HepG2 (cell line): ENCODE results near the gene OTOP3. TPM values are rescaled to one million over a fixed set of nuclear protein-coding genes. Genes with fewer than 3 reads are reported as not detected.

Experiments
- DNMT3B ChIP-seq: conservative IDR thresholded peaks from 2 replicates; pipeline ENCODE4 v1.6.1; 2016; ENCODE audit warnings: missing biosample characterization, control low read depth
- GATAD1 ChIP-seq: IDR thresholded peaks from 2 replicates; pipeline ENCODE4 v1.6.1; 2016; ENCODE audit warnings: missing genetic modification reagents, missing compliant biosample characterization
- HNRNPH1 ChIP-seq: fragments of 200-400 bp; formaldehyde crosslinking; optimal IDR thresholded peaks from 2 replicates; pipeline ENCODE3; 2017; ENCODE audit warnings: mild to moderate bottlenecking, low read depth, low read length
- JUN ChIP-seq: sonication (generic); formaldehyde crosslinking; IDR thresholded peaks from 2 replicates; pipeline ENCODE4 v1.4.0; 2020; ENCODE audit warnings: mild to moderate bottlenecking, missing genetic modification reagents
- MED13 ChIP-seq: sonication (generic); formaldehyde crosslinking; IDR thresholded peaks from 2 replicates; pipeline ENCODE4 v1.5.0; 2020; ENCODE audit warnings: missing genetic modification reagents
- SOX6 ChIP-seq, 2 experiments: fragments of 450-650 bp in 1 of 2; sonication (generic) in 1 of 2; formaldehyde crosslinking in 1 of 2; IDR thresholded peaks; 2 replicates each; pipeline versions ENCODE4 v1.4.0 to v1.6.1; 2017 to 2020; ENCODE audit warnings: antibody characterized with exemption in 1 of 2, mild to moderate bottlenecking in 1 of 2, missing genetic modification reagents in 1 of 2
- ZEB1 ChIP-seq: IDR thresholded peaks from 2 replicates; pipeline ENCODE4 v1.6.1; 2012; ENCODE audit warnings: mild to moderate bottlenecking, low read depth, inconsistent platforms; ENCODE audit not compliant: insufficient replicate concordance
- ZNF138 ChIP-seq: sonication (generic); formaldehyde crosslinking; IDR thresholded peaks from 2 replicates; pipeline ENCODE4 v1.5.0; 2020; ENCODE audit warnings: mild to moderate bottlenecking, low read depth, missing genetic modification reagents
- ZNF224 ChIP-seq: sonication (generic); formaldehyde crosslinking; IDR thresholded peaks from 2 replicates; pipeline ENCODE4 v1.5.0; 2020; ENCODE audit warnings: mild to moderate bottlenecking, missing genetic modification reagents
- ZNF33A ChIP-seq: sonication (generic); formaldehyde crosslinking; IDR thresholded peaks from 2 replicates; pipeline ENCODE4 v1.5.1; 2020; ENCODE audit warnings: missing genetic modification reagents, mild to moderate bottlenecking, moderate library complexity, borderline replicate concordance
- ZNF350 ChIP-seq: sonication (generic); formaldehyde crosslinking; IDR thresholded peaks from 2 replicates; pipeline ENCODE4 v1.4.0; 2020; ENCODE audit warnings: mild to moderate bottlenecking, low read depth, missing genetic modification reagents, borderline replicate concordance
- ZNF543 ChIP-seq: sonication (generic); formaldehyde crosslinking; IDR thresholded peaks from 2 replicates; pipeline ENCODE4 v1.4.0; 2020; ENCODE audit warnings: mild to moderate bottlenecking, missing genetic modification reagents
- ZNF746 ChIP-seq: sonication (generic); formaldehyde crosslinking; IDR thresholded peaks from 2 replicates; pipeline ENCODE4 v1.8.0; 2022; ENCODE audit warnings: mild to moderate bottlenecking, missing genetic modification reagents
- ZNF75D ChIP-seq: sonication (generic); formaldehyde crosslinking; IDR thresholded peaks from 2 replicates; pipeline ENCODE4 v1.8.1; 2023; ENCODE audit warnings: missing genetic modification reagents, mild to moderate bottlenecking, borderline replicate concordance
- ZNF761 ChIP-seq: sonication (generic); formaldehyde crosslinking; conservative IDR thresholded peaks from 2 replicates; pipeline ENCODE4 v1.4.0; 2020; ENCODE audit warnings: mild to moderate bottlenecking, missing genetic modification reagents
- polyA plus RNA-seq, 8 experiments: library from polyadenylated mRNA; depleted of rRNA in 3 of 8; stranded (reverse) in 7 of 8; unstranded in 1 of 8; fragments of >200 nt; fragmentation: Illumina TruSeq in 4 of 8; extraction: Trizol in 4 of 8; gene quantifications; 2 replicates each; pipeline versions ENCODE4 v1.2.1 to v1.2.3, GENCODE V29; 2011 to 2016; ENCODE audit warnings: low read depth in 4 of 8, missing spikeins in 1 of 8, mixed read lengths in 1 of 8; ENCODE audit not compliant: insufficient read depth in 1 of 8
- total RNA-seq, 5 experiments: library from RNA; depleted of rRNA; stranded (reverse); fragments of >200 nt; fragmentation: Illumina TruSeq; extraction: Trizol; gene quantifications; 2 replicates each; pipeline ENCODE4 v1.2.3, GENCODE V29; 2016; ENCODE audit warnings: low read depth in 1 of 5
- TF ChIP-seq, protein P1 (sequence below): sonication (generic); formaldehyde crosslinking; IDR thresholded peaks from 2 replicates; pipeline ENCODE4 v1.4.0; 2020; ENCODE audit warnings: missing genetic modification reagents
- TF ChIP-seq, protein P2 (sequence below): sonication (generic); formaldehyde crosslinking; IDR thresholded peaks from 2 replicates; pipeline ENCODE4 v1.4.0; 2020; ENCODE audit warnings: low read depth, mild to moderate bottlenecking, missing genetic modification reagents
- TF ChIP-seq, protein P3 (sequence below): sonication (generic); formaldehyde crosslinking; IDR thresholded peaks from 2 replicates; pipeline ENCODE4 v1.5.1; 2020; ENCODE audit warnings: missing genetic modification reagents, mild to moderate bottlenecking, borderline replicate concordance
- TF ChIP-seq, protein P4 (sequence below): sonication (generic); formaldehyde crosslinking; IDR thresholded peaks from 2 replicates; pipeline ENCODE4 v1.8.0; 2023; ENCODE audit warnings: mild to moderate bottlenecking, missing genetic modification reagents
- TF ChIP-seq, protein P5 (sequence below): sonication (generic); formaldehyde crosslinking; IDR thresholded peaks from 2 replicates; pipeline ENCODE4 v1.5.1; 2020; ENCODE audit warnings: mild to moderate bottlenecking, moderate library complexity, missing genetic modification reagents
- TF ChIP-seq, protein P6 (sequence below): sonication (generic); formaldehyde crosslinking; IDR thresholded peaks from 2 replicates; pipeline ENCODE4 v1.4.0; 2020; ENCODE audit warnings: missing genetic modification reagents, borderline replicate concordance

The OTOP3 gene
- total and polyA plus RNA-seq, 2 of the 13 experiments (the other 11 are each of a cell fraction or from before 2014, with no cell fraction given): not detected

DNA sequence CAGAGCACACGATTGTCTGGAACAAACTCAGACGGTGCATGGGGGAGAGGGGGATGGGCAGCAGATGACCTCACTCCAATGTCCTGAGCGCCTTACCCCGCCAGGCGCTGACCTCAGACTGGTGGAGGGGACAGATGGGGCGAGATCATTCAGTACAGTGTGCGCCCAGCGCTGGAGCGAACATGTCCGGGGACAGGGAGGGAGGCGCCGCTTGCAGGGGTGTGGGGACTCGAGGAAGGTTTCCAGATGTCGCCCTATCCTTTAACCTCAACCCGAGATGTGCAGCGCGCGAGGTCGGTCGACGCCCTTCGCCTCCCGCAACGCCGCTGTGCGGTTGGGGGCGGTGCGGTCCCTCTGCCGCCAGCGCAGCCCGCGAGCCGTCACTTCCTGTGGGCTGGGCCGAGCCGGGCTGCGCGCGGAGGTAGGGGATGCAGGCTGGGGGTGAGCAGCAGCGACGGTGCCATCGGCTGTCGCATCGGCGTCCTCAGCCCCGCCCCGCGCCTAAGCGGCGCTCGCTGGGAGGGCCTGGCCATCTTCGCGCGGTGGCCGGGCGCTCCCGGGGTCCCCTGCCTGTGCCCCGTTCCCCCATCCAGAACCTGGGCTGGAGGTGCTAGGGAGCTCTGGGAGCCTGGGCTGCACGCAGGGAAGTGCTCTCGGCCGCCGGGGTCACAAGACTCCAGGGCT, 46.4 kb downstream of the OTOP3 start (continued):
- peak; percentile 87 for TF ChIP-seq MED13 (CRISPR knock-in tag)
- TF ChIP-seq ZNF761 (CRISPR knock-in tag): peak; percentile 91
- TF ChIP-seq ZNF33A (CRISPR knock-in tag): 0 out of 2 replicates have a peak, but pooled peaks have one; percentile 22
- peak; percentile 80 for TF ChIP-seq GATAD1
- TF ChIP-seq, protein P1, sequence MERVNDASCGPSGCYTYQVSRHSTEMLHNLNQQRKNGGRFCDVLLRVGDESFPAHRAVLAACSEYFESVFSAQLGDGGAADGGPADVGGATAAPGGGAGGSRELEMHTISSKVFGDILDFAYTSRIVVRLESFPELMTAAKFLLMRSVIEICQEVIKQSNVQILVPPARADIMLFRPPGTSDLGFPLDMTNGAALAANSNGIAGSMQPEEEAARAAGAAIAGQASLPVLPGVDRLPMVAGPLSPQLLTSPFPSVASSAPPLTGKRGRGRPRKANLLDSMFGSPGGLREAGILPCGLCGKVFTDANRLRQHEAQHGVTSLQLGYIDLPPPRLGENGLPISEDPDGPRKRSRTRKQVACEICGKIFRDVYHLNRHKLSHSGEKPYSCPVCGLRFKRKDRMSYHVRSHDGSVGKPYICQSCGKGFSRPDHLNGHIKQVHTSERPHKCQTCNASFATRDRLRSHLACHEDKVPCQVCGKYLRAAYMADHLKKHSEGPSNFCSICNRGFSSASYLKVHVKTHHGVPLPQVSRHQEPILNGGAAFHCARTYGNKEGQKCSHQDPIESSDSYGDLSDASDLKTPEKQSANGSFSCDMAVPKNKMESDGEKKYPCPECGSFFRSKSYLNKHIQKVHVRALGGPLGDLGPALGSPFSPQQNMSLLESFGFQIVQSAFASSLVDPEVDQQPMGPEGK: peak; percentile 67
- TF ChIP-seq ZNF350: peak; percentile 91
- no peak for TF ChIP-seq ZEB1
- TF ChIP-seq ZNF75D (CRISPR knock-in tag): 0 out of 2 replicates have a peak, but pooled peaks have one; percentile 86
- TF ChIP-seq, protein P2, sequence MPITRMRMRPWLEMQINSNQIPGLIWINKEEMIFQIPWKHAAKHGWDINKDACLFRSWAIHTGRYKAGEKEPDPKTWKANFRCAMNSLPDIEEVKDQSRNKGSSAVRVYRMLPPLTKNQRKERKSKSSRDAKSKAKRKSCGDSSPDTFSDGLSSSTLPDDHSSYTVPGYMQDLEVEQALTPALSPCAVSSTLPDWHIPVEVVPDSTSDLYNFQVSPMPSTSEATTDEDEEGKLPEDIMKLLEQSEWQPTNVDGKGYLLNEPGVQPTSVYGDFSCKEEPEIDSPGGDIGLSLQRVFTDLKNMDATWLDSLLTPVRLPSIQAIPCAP (CRISPR knock-in tag): 0 out of 2 replicates have a peak, but pooled peaks have one; percentile 71
- TF ChIP-seq ZNF224 (CRISPR knock-in tag): peak; percentile 93; the same call in 1 of the 2 replicates
- no peak for TF ChIP-seq HNRNPH1
- TF ChIP-seq ZNF746 (CRISPR knock-in tag): peak; percentile 20; the same call in 1 of the 2 replicates
- TF ChIP-seq, protein P3, sequence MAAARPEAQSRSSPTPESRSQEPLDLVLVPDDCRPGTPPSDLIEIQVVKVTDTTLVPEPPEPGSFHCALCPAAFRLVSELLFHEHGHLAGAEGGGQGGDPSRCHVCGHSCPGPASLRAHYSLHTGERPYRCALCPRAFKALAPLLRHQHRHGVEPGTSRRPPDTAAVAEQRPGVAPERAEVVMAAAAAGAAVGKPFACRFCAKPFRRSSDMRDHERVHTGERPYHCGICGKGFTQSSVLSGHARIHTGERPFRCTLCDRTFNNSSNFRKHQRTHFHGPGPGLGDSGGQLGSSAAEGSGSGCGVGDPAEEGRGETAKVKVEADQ (CRISPR knock-in tag): peak; percentile 82; the same call in 1 of the 2 replicates
- TF ChIP-seq DNMT3B (CRISPR knock-in tag): peak; percentile 76
- peak; percentile 89 for TF ChIP-seq ZNF543
- TF ChIP-seq, protein P4, sequence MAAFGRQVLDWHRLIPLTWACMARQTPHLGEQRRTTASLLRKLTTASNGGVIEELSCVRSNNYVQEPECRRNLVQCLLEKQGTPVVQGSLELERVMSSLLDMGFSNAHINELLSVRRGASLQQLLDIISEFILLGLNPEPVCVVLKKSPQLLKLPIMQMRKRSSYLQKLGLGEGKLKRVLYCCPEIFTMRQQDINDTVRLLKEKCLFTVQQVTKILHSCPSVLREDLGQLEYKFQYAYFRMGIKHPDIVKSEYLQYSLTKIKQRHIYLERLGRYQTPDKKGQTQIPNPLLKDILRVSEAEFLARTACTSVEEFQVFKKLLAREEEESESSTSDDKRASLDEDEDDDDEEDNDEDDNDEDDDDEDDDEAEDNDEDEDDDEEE (CRISPR knock-in tag): peak; percentile 87
- TF ChIP-seq, protein P5, sequence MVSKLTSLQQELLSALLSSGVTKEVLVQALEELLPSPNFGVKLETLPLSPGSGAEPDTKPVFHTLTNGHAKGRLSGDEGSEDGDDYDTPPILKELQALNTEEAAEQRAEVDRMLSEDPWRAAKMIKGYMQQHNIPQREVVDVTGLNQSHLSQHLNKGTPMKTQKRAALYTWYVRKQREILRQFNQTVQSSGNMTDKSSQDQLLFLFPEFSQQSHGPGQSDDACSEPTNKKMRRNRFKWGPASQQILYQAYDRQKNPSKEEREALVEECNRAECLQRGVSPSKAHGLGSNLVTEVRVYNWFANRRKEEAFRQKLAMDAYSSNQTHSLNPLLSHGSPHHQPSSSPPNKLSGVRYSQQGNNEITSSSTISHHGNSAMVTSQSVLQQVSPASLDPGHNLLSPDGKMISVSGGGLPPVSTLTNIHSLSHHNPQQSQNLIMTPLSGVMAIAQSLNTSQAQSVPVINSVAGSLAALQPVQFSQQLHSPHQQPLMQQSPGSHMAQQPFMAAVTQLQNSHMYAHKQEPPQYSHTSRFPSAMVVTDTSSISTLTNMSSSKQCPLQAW (CRISPR knock-in tag): peak; percentile 28; the same call in 1 of the 2 replicates
- TF ChIP-seq SOX6 (IDR thresholded peaks at IDR 0.05): no peak
- TF ChIP-seq SOX6 (CRISPR knock-in tag; IDR thresholded peaks at IDR 0.05): peak; percentile 55
- TF ChIP-seq, protein P6, sequence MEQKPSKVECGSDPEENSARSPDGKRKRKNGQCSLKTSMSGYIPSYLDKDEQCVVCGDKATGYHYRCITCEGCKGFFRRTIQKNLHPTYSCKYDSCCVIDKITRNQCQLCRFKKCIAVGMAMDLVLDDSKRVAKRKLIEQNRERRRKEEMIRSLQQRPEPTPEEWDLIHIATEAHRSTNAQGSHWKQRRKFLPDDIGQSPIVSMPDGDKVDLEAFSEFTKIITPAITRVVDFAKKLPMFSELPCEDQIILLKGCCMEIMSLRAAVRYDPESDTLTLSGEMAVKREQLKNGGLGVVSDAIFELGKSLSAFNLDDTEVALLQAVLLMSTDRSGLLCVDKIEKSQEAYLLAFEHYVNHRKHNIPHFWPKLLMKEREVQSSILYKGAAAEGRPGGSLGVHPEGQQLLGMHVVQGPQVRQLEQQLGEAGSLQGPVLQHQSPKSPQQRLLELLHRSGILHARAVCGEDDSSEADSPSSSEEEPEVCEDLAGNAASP (CRISPR knock-in tag): 0 out of 2 replicates have a peak, but pooled peaks have one; percentile 4
- peak; percentile 93 for TF ChIP-seq ZNF138 (CRISPR knock-in tag)
- TF ChIP-seq JUN (CRISPR knock-in tag): peak; percentile 90
